GM18526 (cell line): ENCODE data around the gene PTPRD.

Experiments used
- POLR2A ChIP-seq: IDR thresholded peaks from 3 replicates; pipeline ENCODE4 v1.6.1; 2011; ENCODE audit not compliant: insufficient read length; ENCODE audit errors: extremely low read depth

PTPRD gene

GRCh38 chr9:10371824-10372223 lies 241.0 kb downstream of the PTPRD start:
- no peak for TF ChIP-seq POLR2A

GRCh38 chr9:10366171-10366779 lies 246.5 kb downstream of the PTPRD start:
- TF ChIP-seq POLR2A = no peak

GRCh38 chr9:10354591-10354990 lies 258.2 kb downstream of the PTPRD start:
- TF ChIP-seq POLR2A = no peak

GRCh38 chr9:10341057-10341456 lies 271.7 kb downstream of the PTPRD start:
- no peak for TF ChIP-seq POLR2A

GRCh38 chr9:10339152-10339551 lies 273.6 kb downstream of the PTPRD start:
- no peak for TF ChIP-seq POLR2A

GRCh38 chr9:10331157-10331556 lies 281.6 kb downstream of the PTPRD start:
- TF ChIP-seq POLR2A = no peak

- TF ChIP-seq POLR2A = no peak
These were observed 330.7 kb downstream of the PTPRD start for GRCh38 chr9:10282084-10282483.

- no peak for TF ChIP-seq POLR2A
These were observed 337.8 kb downstream of the PTPRD start for GRCh38 chr9:10274988-10275387.

GRCh38 chr9:10274175-10274574 lies 338.6 kb downstream of the PTPRD start:
- no peak for TF ChIP-seq POLR2A

- TF ChIP-seq POLR2A = no peak
These were observed 340.0 kb downstream of the PTPRD start for GRCh38 chr9:10272830-10273229.

GRCh38 chr9:10268531-10269485 lies 344.0 kb downstream of the PTPRD start:
- TF ChIP-seq POLR2A = no peak

- no peak for TF ChIP-seq POLR2A
These were observed 347.6 kb downstream of the PTPRD start for GRCh38 chr9:10265153-10265631.

GRCh38 chr9:10260501-10260900 lies 352.3 kb downstream of the PTPRD start:
- TF ChIP-seq POLR2A = no peak

GRCh38 chr9:10259668-10260067 lies 353.1 kb downstream of the PTPRD start:
- TF ChIP-seq POLR2A = no peak

GRCh38 chr9:10255758-10256157 lies 357.0 kb downstream of the PTPRD start:
- no peak for TF ChIP-seq POLR2A

GRCh38 chr9:10254338-10254737 lies 358.5 kb downstream of the PTPRD start:
- TF ChIP-seq POLR2A = no peak
